H1 (cell line): ENCODE measurements around the gene SYTL5. TPM values are rescaled to one million over a fixed set of nuclear protein-coding genes. Genes with fewer than 3 reads are reported as not detected.

ENCODE experiments used
- CTCF ChIA-PET: fragments of 300-600 bp; sonication (Branson Sonifier 250); formaldehyde crosslinking; loops from one replicate; lab custom pipeline; 2021; ENCODE audit not compliant: partially characterized antibody; lab: Charles Lee
- POLR2A ChIA-PET: fragments of 300-600 bp; sonication (Branson Sonifier 250); formaldehyde crosslinking; loops from one replicate; lab custom pipeline; 2021; ENCODE audit warnings: inconsistent platforms; ENCODE audit not compliant: partially characterized antibody; lab: Charles Lee
- DNase-seq, 2 experiments: peaks; one replicate each; pipeline versions ENCODE4 v3.0.0 to v3.0.0-alpha.2; 2010 to 2022; ENCODE audit warnings: low spot score in 2 of 2, low read depth in 1 of 2, mixed read lengths in 1 of 2
- FAIRE-seq: peaks from 2 replicates; lab custom pipeline; 2011; peaks lifted over from hg19 to GRCh38; lab: Jason Lieb, UNC
- H2AFZ ChIP-seq: 2 replicates; pipeline ENCODE4 v1.8.1; 2012; ENCODE audit warnings: low read length, inconsistent platforms
- H2AK5ac ChIP-seq: 2 replicates; pipeline ENCODE4 v1.6.1; 2013; ENCODE audit warnings: low read depth, low read length
- H2BK120ac ChIP-seq: replicated peaks from 2 replicates; pipeline ENCODE3; 2013; ENCODE audit warnings: low read depth, low read length, inconsistent platforms
- H2BK12ac ChIP-seq: 2 replicates; pipeline ENCODE4 v1.6.1; 2013; ENCODE audit warnings: low read depth, low read length
- H2BK15ac ChIP-seq: 2 replicates; pipeline ENCODE4 v1.6.1; 2013; ENCODE audit warnings: low read length
- H2BK20ac ChIP-seq: 2 replicates; pipeline ENCODE4 v1.6.1; 2013; ENCODE audit warnings: low read length
- H2BK5ac ChIP-seq: 2 replicates; pipeline ENCODE4 v1.6.1; 2013; ENCODE audit warnings: low read depth, low read length
- H3K14ac ChIP-seq: 2 replicates; pipeline ENCODE4 v1.6.1; 2013; ENCODE audit warnings: inconsistent platforms; ENCODE audit not compliant: insufficient read length
- H3K18ac ChIP-seq: 2 replicates; pipeline ENCODE4 v1.6.1; 2013; ENCODE audit warnings: low read length; ENCODE audit errors: extremely low read depth
- H3K23ac ChIP-seq: 2 replicates; pipeline ENCODE4 v1.6.1; 2013; ENCODE audit warnings: inconsistent platforms; ENCODE audit not compliant: insufficient read length
- H3K23me2 ChIP-seq: 2 replicates; pipeline ENCODE4 v1.6.1; 2013; ENCODE audit warnings: low read depth, low read length
- H3K27ac ChIP-seq: 2 replicates; pipeline ENCODE4 v1.6.1; 2011; ENCODE audit warnings: low read depth, low read length, inconsistent platforms
- H3K27me3 ChIP-seq, 4 experiments: replicated peaks in 1 of 4; 1 replicate in 1 of 4; 2 replicates in 3 of 4; pipeline versions ENCODE4 v1.6.1 to v1.8.1; 2011 to 2013; ENCODE audit warnings: low read length in 3 of 4, mild to moderate bottlenecking in 3 of 4, inconsistent platforms in 2 of 4, mixed read lengths in 2 of 4, moderate library complexity in 1 of 4; ENCODE audit not compliant: control insufficient read depth in 3 of 4, insufficient read depth in 3 of 4; ENCODE audit errors: extremely low read depth in 1 of 4
- H3K36me3 ChIP-seq, 4 experiments: 2 replicates each; pipeline versions ENCODE4 v1.6.1 to v1.8.1; 2011 to 2013; ENCODE audit warnings: mild to moderate bottlenecking in 4 of 4, low read length in 3 of 4, moderate library complexity in 2 of 4, control low read depth in 1 of 4, inconsistent platforms in 1 of 4; ENCODE audit not compliant: insufficient read depth in 4 of 4, control insufficient read depth in 2 of 4
- H3K4ac ChIP-seq: replicated peaks from 2 replicates; pipeline ENCODE3; 2013; ENCODE audit warnings: low read length, low read depth, mixed read lengths, inconsistent platforms; ENCODE audit not compliant: insufficient read length
- H3K4me1 ChIP-seq, 4 experiments: replicated peaks in 1 of 4; 1 replicate in 1 of 4; 2 replicates in 3 of 4; pipeline versions ENCODE4 v1.6.1 to v1.8.1; 2011 to 2013; ENCODE audit warnings: low read length in 3 of 4, inconsistent platforms in 2 of 4, mixed read lengths in 1 of 4; ENCODE audit not compliant: insufficient read depth in 4 of 4, control insufficient read depth in 3 of 4
- H3K4me2 ChIP-seq, 2 experiments: 2 replicates each; pipeline versions ENCODE4 v1.6.1 to v1.8.1; 2011 to 2013; ENCODE audit warnings: low read depth in 2 of 2, low read length in 2 of 2, control low read depth in 1 of 2, inconsistent platforms in 1 of 2, mild to moderate bottlenecking in 1 of 2; ENCODE audit not compliant: insufficient read depth in 1 of 2
- H3K4me3 ChIP-seq, 4 experiments: fragments of 200-600, 300-600 bp in 1 of 4; sonication (generic), shearing (Covaris generic), sonication (Bioruptor Twin) in 1 of 4; 2 replicates each; pipeline versions ENCODE4 v1.5.1 to v1.8.1; 2011 to 2016; ENCODE audit warnings: low read length in 4 of 4, low read depth in 3 of 4, control low read depth in 2 of 4, inconsistent platforms in 2 of 4, mild to moderate bottlenecking in 2 of 4, mixed read lengths in 1 of 4, moderate library complexity in 1 of 4; ENCODE audit not compliant: insufficient read depth in 2 of 4; ENCODE audit errors: extremely low read depth in 1 of 4
- H3K56ac ChIP-seq: replicated peaks from 2 replicates; pipeline ENCODE3; 2013; ENCODE audit warnings: low read depth, mild to moderate bottlenecking, mixed read lengths, low read length, inconsistent platforms; ENCODE audit not compliant: insufficient read length
- H3K79me1 ChIP-seq: 2 replicates; pipeline ENCODE4 v1.6.1; 2013; ENCODE audit warnings: low read depth, low read length, control low read depth
- H3K79me2 ChIP-seq, 2 experiments: 2 replicates each; pipeline versions ENCODE4 v1.6.1 to v1.8.1; 2012 to 2013; ENCODE audit warnings: low read length in 2 of 2, mild to moderate bottlenecking in 2 of 2, inconsistent platforms in 1 of 2; ENCODE audit not compliant: insufficient read depth in 2 of 2, control insufficient read depth in 1 of 2
- H3K9ac ChIP-seq, 4 experiments: replicated peaks in 1 of 4; 1 replicate in 1 of 4; 2 replicates in 3 of 4; pipeline versions ENCODE4 v1.6.1 to v1.8.1; 2011 to 2013; ENCODE audit warnings: low read depth in 3 of 4, low read length in 3 of 4, control low read depth in 2 of 4, mild to moderate bottlenecking in 2 of 4, moderate library complexity in 2 of 4, inconsistent platforms in 1 of 4; ENCODE audit errors: extremely low read depth in 1 of 4
- H3K9me3 ChIP-seq, 2 experiments: 2 replicates each; pipeline versions ENCODE4 v1.6.1 to v1.8.1; 2012 to 2013; ENCODE audit warnings: mild to moderate bottlenecking in 2 of 2, moderate library complexity in 2 of 2, control low read depth in 1 of 2, inconsistent platforms in 1 of 2, low read depth in 1 of 2, low read length in 1 of 2, mixed read lengths in 1 of 2; ENCODE audit not compliant: insufficient read depth in 2 of 2
- H4K20me1 ChIP-seq, 2 experiments: replicated peaks in 1 of 2; 2 replicates each; pipeline versions ENCODE3 to v1.8.1; 2011 to 2013; ENCODE audit warnings: inconsistent platforms in 2 of 2, low read length in 2 of 2, mild to moderate bottlenecking in 1 of 2; ENCODE audit not compliant: insufficient read depth in 2 of 2, control insufficient read depth in 1 of 2
- H4K5ac ChIP-seq: 2 replicates; pipeline ENCODE4 v1.6.1; 2013; ENCODE audit warnings: low read length, low read depth, mixed read lengths, inconsistent platforms; ENCODE audit not compliant: insufficient read length
- H4K8ac ChIP-seq: 2 replicates; pipeline ENCODE4 v1.8.0; 2013; ENCODE audit warnings: mild to moderate bottlenecking, moderate library complexity, low read length, inconsistent platforms; ENCODE audit not compliant: insufficient read depth; ENCODE audit errors: extremely low read depth
- H4K91ac ChIP-seq: replicated peaks from 2 replicates; pipeline ENCODE3; 2013; ENCODE audit warnings: low read length, mixed read lengths, inconsistent platforms; ENCODE audit not compliant: insufficient read length
- BACH1 ChIP-seq: IDR thresholded peaks from 2 replicates; pipeline ENCODE4 v1.6.1; 2012; ENCODE audit warnings: low read length, improper control_type of control experiment
- NRF1 ChIP-seq: IDR thresholded peaks from 2 replicates; pipeline ENCODE4 v1.6.1; 2011; ENCODE audit warnings: mild to moderate bottlenecking, low read depth, low read length, improper control_type of control experiment
- SP2 ChIP-seq: IDR thresholded peaks from 2 replicates; pipeline ENCODE4 v1.6.1; 2012; ENCODE audit warnings: mild to moderate bottlenecking, low read length, inconsistent platforms
- SP4 ChIP-seq: IDR thresholded peaks from 2 replicates; pipeline ENCODE4 v1.6.1; 2012; ENCODE audit warnings: low read length, inconsistent platforms
- YY1 ChIP-seq: IDR thresholded peaks from 2 replicates; pipeline ENCODE4 v1.6.1; 2011; ENCODE audit warnings: low read depth, mild to moderate bottlenecking, low read length
- WGBS, 2 experiments: shearing (Covaris generic) in 1 of 2; methylation state at CpG; one replicate each; pipeline versions ENCODE4 v1.1.6 to v1.1.7; 2013 to 2015; ENCODE audit warnings: low lambda C conversion rate in 2 of 2, mixed read lengths in 2 of 2, inconsistent platforms in 1 of 2, low coverage in 1 of 2, missing lambda C conversion rate in 1 of 2; ENCODE audit not compliant: insufficient replicate concordance in 2 of 2, insufficient coverage in 1 of 2, insufficient read length in 1 of 2; ENCODE audit errors: extremely low coverage in 1 of 2, missing lambda C conversion rate in 1 of 2; 5-methylcytosine and 5-hydroxymethylcytosine counted together
- polyA plus RNA-seq, 7 experiments: library from polyadenylated mRNA; depleted of rRNA in 3 of 7; stranded (reverse) in 5 of 7; unstranded in 2 of 7; fragments of >200 nt in 5 of 7; fragments of 200-250 nt in 2 of 7; gene quantifications; 1 replicate in 5 of 7; 2 replicates in 1 of 7; 4 replicates in 1 of 7; pipeline versions ENCODE4 v1.2.1 to v1.2.3, GENCODE V29; 2011 to 2013; ENCODE audit warnings: missing spikeins in 2 of 7, mixed read lengths in 2 of 7
- total RNA-seq: library from RNA; stranded (reverse); fragmentation: NEBNext Ultra II Directional; extraction: Animal tissue kit (Norgen Biotek cat#: 25700); gene quantifications from 2 replicates; pipeline ENCODE4 v1.2.1, GENCODE V29; 2021
- TF ChIP-seq, protein P1 (sequence below): IDR thresholded peaks from 2 replicates; pipeline ENCODE4 v1.6.1; 2012; ENCODE audit warnings: inconsistent platforms

SYTL5 gene
- total and polyA plus RNA-seq, 2 of the 8 experiments (the other 6 are each of a cell fraction or from before 2014, with no cell fraction given) = 0.15 to 0.52 TPM

DNA sequence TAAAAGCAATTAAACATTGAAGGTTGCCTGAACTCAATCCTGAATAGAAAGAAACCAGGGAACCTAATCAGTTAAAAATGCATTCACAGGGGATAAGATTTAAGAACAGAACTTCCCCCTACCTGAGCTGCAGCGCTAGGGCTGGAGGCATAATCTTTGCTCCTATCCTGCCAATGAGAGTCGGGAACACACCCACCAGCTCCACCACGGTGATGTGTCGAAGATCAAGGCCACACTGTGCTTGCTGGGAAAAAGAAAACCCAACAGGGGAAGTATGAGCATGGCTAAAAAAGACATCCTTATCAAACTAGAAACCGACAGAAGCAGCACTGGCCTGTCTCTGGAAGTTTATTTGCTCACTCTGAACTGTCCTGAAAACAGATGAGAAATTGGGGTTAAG, 148.0 kb downstream of the SYTL5 start:
- WGBS, 2 experiments = 97% methylated on average over 5 of the region's 5 CpGs; no CpG with 5 or more reads in 1 of the 2 experiments
- no peak overlapping the region for H3K23ac ChIP-seq

More for the DNA sequence above, 148.0 kb downstream of the SYTL5 start:
- Histone ChIP-seq H3K9ac (no peak overlapping the region), H3K36me3 (no peaks in the 10 kb centered on the region), H2AK5ac (no peak overlapping the region), H4K20me1 (no peaks in the 10 kb centered on the region), H3K23me2 (no peaks in the 10 kb centered on the region)
- FAIRE-seq (no peak), DNase-seq (no peak)
- TF ChIP-seq NRF1 (no peak), BACH1 (no peak), SP4 (no peak), YY1 (no peak), SP2 (no peak)
- TF ChIP-seq, protein P1, sequence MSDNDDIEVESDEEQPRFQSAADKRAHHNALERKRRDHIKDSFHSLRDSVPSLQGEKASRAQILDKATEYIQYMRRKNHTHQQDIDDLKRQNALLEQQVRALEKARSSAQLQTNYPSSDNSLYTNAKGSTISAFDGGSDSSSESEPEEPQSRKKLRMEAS = no peak
- TF ChIP-seq, all 59 proteins: peak for 0
- no peak overlapping the region for H3K4me2 ChIP-seq
- no peaks in the 10 kb centered on the region for H3K9me3 ChIP-seq
- no peak overlapping the region for H3K4ac ChIP-seq
- no peak overlapping the region for H3K18ac ChIP-seq
- H3K14ac ChIP-seq = no peak overlapping the region
- ChIA-PET POLR2A (no interaction called here), CTCF (no interaction called here)
- no peak overlapping the region for H3K27ac ChIP-seq
- no peaks in the 10 kb centered on the region for H3K79me1 ChIP-seq
- H2BK20ac ChIP-seq = no peak overlapping the region
- no peaks in the 10 kb centered on the region for H3K4me1 ChIP-seq
- H4K5ac ChIP-seq = no peak overlapping the region
- H2BK12ac ChIP-seq = no peak overlapping the region
- no peaks in the 10 kb centered on the region for H3K79me2 ChIP-seq
- H2BK15ac ChIP-seq = no peak overlapping the region
- H2BK120ac ChIP-seq = no peak overlapping the region
- no peak overlapping the region for H2BK5ac ChIP-seq
- no peak overlapping the region for H3K4me3 ChIP-seq
- no peak overlapping the region for H4K91ac ChIP-seq
- H3K27me3 ChIP-seq = no peaks in the 10 kb centered on the region
- H4K8ac ChIP-seq = no peak overlapping the region
- H3K56ac ChIP-seq = no peak overlapping the region
- no peak overlapping the region for H2AFZ ChIP-seq
